ENCODE results near the gene HINT2.

DNA sequence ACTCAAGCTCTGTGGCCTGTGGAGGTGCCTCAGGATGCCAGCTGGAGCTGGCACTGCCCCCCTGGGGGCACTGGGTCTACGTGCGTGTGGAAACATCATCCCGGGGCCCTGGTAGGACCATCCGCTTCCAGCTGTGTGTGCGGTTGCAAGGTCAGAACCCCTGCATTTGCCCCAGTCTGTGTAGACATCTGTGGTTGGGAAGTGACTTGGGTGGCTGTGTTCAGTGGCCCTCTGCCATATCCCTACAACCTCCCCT is 26.7 kb upstream of the HINT2 start:
- TF ChIP-seq EZH2 (IDR thresholded peaks at IDR 0.05; ENCODE audit: insufficient read depth, poor library complexity, severe bottlenecking) (no peak), EZH2phosphoT487 (IDR thresholded peaks at IDR 0.05; ENCODE audit: insufficient read depth, low read depth) (no peak)
